H1 (cell line): ENCODE measurements around the gene IQGAP3. TPM values are rescaled to one million over a fixed set of nuclear protein-coding genes. Genes with fewer than 3 reads are reported as not detected.

Experiments
- EGR1 ChIP-seq: IDR thresholded peaks from 2 replicates; pipeline ENCODE4 v1.6.1; 2011; ENCODE audit warnings: low read depth, low read length, borderline replicate concordance
- GABPA ChIP-seq: IDR thresholded peaks from 2 replicates; pipeline ENCODE4 v1.6.1; 2011; ENCODE audit warnings: mild to moderate bottlenecking, low read length, moderate library complexity, borderline replicate concordance; ENCODE audit not compliant: insufficient read depth
- POU5F1 ChIP-seq: IDR thresholded peaks from 2 replicates; pipeline ENCODE4 v1.6.1; 2011; ENCODE audit warnings: low read depth, mild to moderate bottlenecking, low read length, moderate library complexity
- RNF2 ChIP-seq: fragments of 200-900, 300-1000 bp; sonication (generic); IDR thresholded peaks from 2 replicates; pipeline ENCODE4 v1.7.1; 2016; ENCODE audit warnings: borderline replicate concordance, low read depth, mild to moderate bottlenecking, antibody characterized with exemption, low read length; ENCODE audit not compliant: poor library complexity, severe bottlenecking; ENCODE audit errors: missing control alignments
- SAP30 ChIP-seq: fragments of 300-600 bp; sonication (generic); IDR thresholded peaks from 2 replicates; pipeline ENCODE4 v1.7.1; 2012; ENCODE audit warnings: low read length, moderate library complexity, mild to moderate bottlenecking, inconsistent platforms; ENCODE audit not compliant: insufficient read depth, insufficient replicate concordance
- SIRT6 ChIP-seq: IDR thresholded peaks from one replicate; pipeline ENCODE4 v1.7.1; 2012; ENCODE audit warnings: low read length, inconsistent platforms
- YY1 ChIP-seq: IDR thresholded peaks from 2 replicates; pipeline ENCODE4 v1.6.1; 2011; ENCODE audit warnings: low read depth, mild to moderate bottlenecking, low read length
- polyA plus RNA-seq, 7 experiments: library from polyadenylated mRNA; depleted of rRNA in 3 of 7; stranded (reverse) in 5 of 7; unstranded in 2 of 7; fragments of >200 nt in 5 of 7; fragments of 200-250 nt in 2 of 7; gene quantifications; 1 replicate in 5 of 7; 2 replicates in 1 of 7; 4 replicates in 1 of 7; pipeline versions ENCODE4 v1.2.1 to v1.2.3, GENCODE V29; 2011 to 2013; ENCODE audit warnings: missing spikeins in 2 of 7, mixed read lengths in 2 of 7
- total RNA-seq: library from RNA; stranded (reverse); fragmentation: NEBNext Ultra II Directional; extraction: Animal tissue kit (Norgen Biotek cat#: 25700); gene quantifications from 2 replicates; pipeline ENCODE4 v1.2.1, GENCODE V29; 2021
- TF ChIP-seq, protein P1 (sequence below): IDR thresholded peaks from 2 replicates; pipeline ENCODE4 v1.6.1; 2011; ENCODE audit warnings: low read length, improper control_type of control experiment
- TF ChIP-seq, protein P2 (sequence below): IDR thresholded peaks from 2 replicates; pipeline ENCODE4 v1.6.1; 2012; ENCODE audit warnings: inconsistent platforms

IQGAP3 gene
- total and polyA plus RNA-seq, 2 of the 8 experiments (the other 6 are each of a cell fraction or from before 2014, with no cell fraction given): 14.6 to 22.3 TPM

DNA sequence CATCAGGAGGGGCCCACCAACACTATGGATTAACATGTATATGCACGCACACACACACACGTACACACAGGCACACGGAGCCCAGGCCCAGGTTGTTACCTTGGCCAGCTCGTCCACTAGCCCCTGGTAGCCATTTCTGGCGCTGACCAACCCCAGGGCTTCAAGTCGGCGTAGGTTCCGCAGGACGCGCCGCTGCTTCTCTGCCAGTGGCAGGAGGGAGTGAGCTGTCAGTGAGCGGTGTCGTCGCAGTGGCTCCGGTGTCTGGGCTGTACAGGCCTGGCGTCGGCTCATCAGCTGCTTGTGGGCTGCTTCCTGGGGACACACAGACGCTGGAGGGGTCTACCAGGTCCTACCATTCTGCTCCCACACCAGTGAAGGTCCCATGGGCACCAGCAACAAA, 42.4 kb downstream of the IQGAP3 start (continued):
- TF ChIP-seq, protein P1, sequence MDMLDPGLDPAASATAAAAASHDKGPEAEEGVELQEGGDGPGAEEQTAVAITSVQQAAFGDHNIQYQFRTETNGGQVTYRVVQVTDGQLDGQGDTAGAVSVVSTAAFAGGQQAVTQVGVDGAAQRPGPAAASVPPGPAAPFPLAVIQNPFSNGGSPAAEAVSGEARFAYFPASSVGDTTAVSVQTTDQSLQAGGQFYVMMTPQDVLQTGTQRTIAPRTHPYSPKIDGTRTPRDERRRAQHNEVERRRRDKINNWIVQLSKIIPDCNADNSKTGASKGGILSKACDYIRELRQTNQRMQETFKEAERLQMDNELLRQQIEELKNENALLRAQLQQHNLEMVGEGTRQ: no peak
- TF ChIP-seq POU5F1: no peak
- TF ChIP-seq GABPA: no peak
- no peak for TF ChIP-seq RNF2
- TF ChIP-seq EGR1: no peak
- TF ChIP-seq YY1: no peak
- TF ChIP-seq, protein P2, sequence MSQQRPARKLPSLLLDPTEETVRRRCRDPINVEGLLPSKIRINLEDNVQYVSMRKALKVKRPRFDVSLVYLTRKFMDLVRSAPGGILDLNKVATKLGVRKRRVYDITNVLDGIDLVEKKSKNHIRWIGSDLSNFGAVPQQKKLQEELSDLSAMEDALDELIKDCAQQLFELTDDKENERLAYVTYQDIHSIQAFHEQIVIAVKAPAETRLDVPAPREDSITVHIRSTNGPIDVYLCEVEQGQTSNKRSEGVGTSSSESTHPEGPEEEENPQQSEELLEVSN: no peak
- no peak for TF ChIP-seq SIRT6
- no peak for TF ChIP-seq SAP30
